Measurements from ENCODE around the gene CYTH4. TPM values are rescaled to one million over a fixed set of nuclear protein-coding genes. Genes with fewer than 3 reads are reported as not detected.

CYTH4 gene
- total RNA-seq, 4 donors from 2014 or later, result 5.1 to 27.3 (median 9.4) TPM

- no peak for DNase-seq (ENCODE audit: extremely low spot score)
- 4% methylated on average over 21 of the region's 42 CpGs for WGBS
- intact Hi-C loops (cut with DNase I), result no loop called here
- TF ChIP-seq EP300 (IDR thresholded peaks at IDR 0.05) (no peak), POLR2AphosphoS5 (IDR thresholded peaks at IDR 0.05) (no peak), POLR2A (IDR thresholded peaks at IDR 0.05; ENCODE audit: low read depth) (no peak), CTCF (IDR thresholded peaks at IDR 0.05) (no peak)
- Histone ChIP-seq H3K4me1 (peaks cover 0 to 15% (median 8%) of the 10 kb centered on the region in 4 donors), H3K9me3 (no peaks in the 10 kb centered on the region), H3K36me3 (no peaks in the 10 kb centered on the region), H3K27ac (replicated peaks in 1 of 4) (no peak overlapping the region), H3K4me3 (no peak overlapping the region), H3K27me3 (peaks cover 4 to 98% (median 40%) of the 10 kb centered on the region in 4 donors)
Observed at GRCh38 chr22:37334461-37334858, 52.2 kb downstream of the CYTH4 start.

- Histone ChIP-seq H3K4me3 (no peak overlapping the region), H3K4me1 (peaks cover 0 to 15% (median 8%) of the 10 kb centered on the region in 4 donors), H3K9me3 (no peaks in the 10 kb centered on the region), H3K27me3 (peaks cover 4 to 98% (median 40%) of the 10 kb centered on the region in 4 donors), H3K27ac (replicated peaks in 1 of 4) (no peak overlapping the region), H3K36me3 (no peaks in the 10 kb centered on the region)
- intact Hi-C loops (cut with DNase I), result no loop called here
- no peak for TF ChIP-seq CTCF (IDR thresholded peaks at IDR 0.05)
- TF ChIP-seq POLR2A (IDR thresholded peaks at IDR 0.05; ENCODE audit: low read depth), result no peak
- TF ChIP-seq EP300 (IDR thresholded peaks at IDR 0.05), result no peak
- no peak for TF ChIP-seq POLR2AphosphoS5 (IDR thresholded peaks at IDR 0.05)
- 4% methylated on average over 33 of the region's 50 CpGs for WGBS
- no peak for DNase-seq (ENCODE audit: extremely low spot score)
Observed at GRCh38 chr22:37334859-37335805, 52.8 kb downstream of the CYTH4 start.

- H3K4me3 ChIP-seq, result no peak overlapping the region
- no peak for DNase-seq (ENCODE audit: extremely low spot score)
- no peak overlapping the region for H3K27ac ChIP-seq (replicated peaks in 1 of 4)
- TF ChIP-seq EP300 (IDR thresholded peaks at IDR 0.05) (no peak), CTCF (IDR thresholded peaks at IDR 0.05) (no peak), POLR2AphosphoS5 (IDR thresholded peaks at IDR 0.05) (no peak), POLR2A (IDR thresholded peaks at IDR 0.05; ENCODE audit: low read depth) (no peak)
- peaks cover 4 to 98% (median 38%) of the 10 kb centered on the region in 4 donors for H3K27me3 ChIP-seq
- 21% methylated on average over 7 of the region's 7 CpGs for WGBS
- H3K9me3 ChIP-seq, result no peaks in the 10 kb centered on the region
- no peaks in the 10 kb centered on the region for H3K36me3 ChIP-seq
- intact Hi-C loops (cut with DNase I), result no loop called here
- peaks cover 0 to 15% (median 8%) of the 10 kb centered on the region in 4 donors for H3K4me1 ChIP-seq
Observed at GRCh38 chr22:37335806-37336199, 53.5 kb downstream of the CYTH4 start.

- peaks cover 0 to 15% (median 8%) of the 10 kb centered on the region in 4 donors for H3K4me1 ChIP-seq
- peaks cover 4 to 98% (median 34%) of the 10 kb centered on the region in 4 donors for H3K27me3 ChIP-seq
- no peaks in the 10 kb centered on the region for H3K9me3 ChIP-seq
- H3K27ac ChIP-seq (replicated peaks in 1 of 4), result no peak overlapping the region
- no peak overlapping the region for H3K4me3 ChIP-seq
- H3K36me3 ChIP-seq, result no peaks in the 10 kb centered on the region
- no peak for DNase-seq (ENCODE audit: extremely low spot score)
- intact Hi-C loops (cut with DNase I), result no loop called here
- WGBS, result 71% methylated on average over 8 of the region's 8 CpGs
- no peak for TF ChIP-seq POLR2AphosphoS5 (IDR thresholded peaks at IDR 0.05)
Observed at GRCh38 chr22:37336579-37336978, 54.3 kb downstream of the CYTH4 start.

DNA sequence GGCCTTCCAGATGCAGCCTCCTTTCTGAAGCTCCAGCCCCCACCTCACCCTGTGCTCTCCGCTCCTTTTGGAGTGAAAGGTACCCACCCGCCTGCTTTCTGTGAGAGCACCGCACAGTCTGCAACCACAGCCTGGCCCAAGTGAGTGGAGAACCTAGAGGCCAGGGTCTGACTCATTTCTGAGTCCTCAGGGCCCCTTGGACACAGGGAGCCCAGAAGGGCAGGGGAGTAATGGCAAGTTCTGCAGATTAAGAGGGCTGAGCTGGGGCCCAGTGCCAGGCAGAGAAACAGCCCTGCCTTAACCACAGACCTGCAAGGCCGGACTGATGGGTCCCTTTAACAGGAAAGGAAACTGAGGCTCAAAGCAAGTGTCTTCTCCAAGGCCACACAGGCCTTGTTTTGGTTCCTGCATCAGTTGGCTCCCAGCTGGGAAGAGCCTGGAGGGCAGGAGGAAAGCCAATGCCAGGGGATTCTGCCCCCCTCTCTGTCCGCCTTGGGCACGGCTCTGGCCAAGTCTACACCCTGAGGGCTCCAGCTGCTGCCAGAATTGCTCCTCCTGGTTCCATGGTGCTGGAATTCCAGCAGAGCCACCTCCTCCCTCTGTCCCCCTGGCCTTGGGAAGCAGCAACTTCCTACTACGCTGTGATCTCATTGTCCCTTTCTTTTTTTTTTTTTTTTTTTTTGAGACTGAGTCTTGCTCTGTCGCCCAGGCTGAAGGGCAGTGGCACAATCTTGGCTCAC, 55.1 kb downstream of the CYTH4 start:
- peaks cover 0 to 15% (median 8%) of the 10 kb centered on the region in 4 donors for H3K4me1 ChIP-seq
- H3K27ac ChIP-seq (replicated peaks in 1 of 4), result no peak overlapping the region
- no peak overlapping the region for H3K4me3 ChIP-seq
- no peaks in the 10 kb centered on the region for H3K36me3 ChIP-seq
- peaks cover 3 to 98% (median 26%) of the 10 kb centered on the region in 4 donors for H3K27me3 ChIP-seq
- no peaks in the 10 kb centered on the region for H3K9me3 ChIP-seq
- intact Hi-C loops (cut with DNase I), result no loop called here
- TF ChIP-seq POLR2AphosphoS5 (IDR thresholded peaks at IDR 0.05), result no peak
- TF ChIP-seq EP300 (IDR thresholded peaks at IDR 0.05), result no peak
- TF ChIP-seq POLR2A (IDR thresholded peaks at IDR 0.05; ENCODE audit: low read depth), result no peak
- TF ChIP-seq CTCF (IDR thresholded peaks at IDR 0.05), result no peak
- 73% methylated on average over 7 of the region's 8 CpGs for WGBS
- DNase-seq (ENCODE audit: extremely low spot score), result no peak
